ENCODE results near the gene POLR3K.
"Not testable (repeated sequence)": the region's sequence is repeated elsewhere in the genome, so short reads cannot be mapped to it uniquely, and the experiment has no call there.

- not testable (repeated sequence) for TF ChIP-seq CTCF, POLR2A, POLR2AphosphoS5, EP300 (IDR thresholded peaks at IDR 0.05)
Observed at GRCh38 chr16:38206-38605, 15.2 kb downstream of the POLR3K start.

Data from upper lobe of left lung (tissue), 4 donors.